ENCODE data around the gene FREM1.

Gene FREM1

GRCh38 chr9:14768405-14769229 lies 141.6 kb downstream of the FREM1 start:
- TF ChIP-seq ZNF8 (CRISPR knock-in tag; IDR thresholded peaks at IDR 0.05) (no peak), CREB5 (CRISPR knock-in tag; IDR thresholded peaks at IDR 0.05; ENCODE audit: low read depth) (no peak), GLIS3 (CRISPR knock-in tag; IDR thresholded peaks at IDR 0.05) (no peak), ESRRG (CRISPR knock-in tag; IDR thresholded peaks at IDR 0.05) (no peak), TSHZ2 (CRISPR knock-in tag; IDR thresholded peaks at IDR 0.05) (no peak), SNAI2 (CRISPR knock-in tag; IDR thresholded peaks at IDR 0.05) (no peak)
- ATAC-seq = peak; percentile 76

- no peak for ATAC-seq
- TF ChIP-seq ISL1 (CRISPR knock-in tag; IDR thresholded peaks at IDR 0.05) (no peak), POU6F1 (CRISPR knock-in tag; IDR thresholded peaks at IDR 0.05; ENCODE audit: borderline replicate concordance, low read depth) (no peak), TOX (CRISPR knock-in tag; IDR thresholded peaks at IDR 0.05; ENCODE audit: borderline replicate concordance) (no peak), TCF4 (CRISPR knock-in tag; IDR thresholded peaks at IDR 0.05; ENCODE audit: borderline replicate concordance) (no peak), SNAI2 (CRISPR knock-in tag; IDR thresholded peaks at IDR 0.05) (no peak), TSHZ2 (CRISPR knock-in tag; IDR thresholded peaks at IDR 0.05) (no peak), CREB5 (CRISPR knock-in tag; IDR thresholded peaks at IDR 0.05; ENCODE audit: low read depth) (no peak), RARB (CRISPR knock-in tag; IDR thresholded peaks at IDR 0.05) (no peak), BACH2 (CRISPR knock-in tag; IDR thresholded peaks at IDR 0.05; ENCODE audit: borderline replicate concordance) (no peak), ZNF565 (CRISPR knock-in tag; conservative IDR thresholded peaks at IDR 0.05; ENCODE audit: low read depth) (no peak), GLIS3 (CRISPR knock-in tag; IDR thresholded peaks at IDR 0.05) (no peak), PPARA (CRISPR knock-in tag; IDR thresholded peaks at IDR 0.05; ENCODE audit: borderline replicate concordance) (no peak), ARNTL (CRISPR knock-in tag; IDR thresholded peaks at IDR 0.05; ENCODE audit: borderline replicate concordance, low read depth) (no peak)
These were observed 143.9 kb downstream of the FREM1 start for GRCh38 chr9:14766299-14766698.

GRCh38 chr9:14761584-14761983 lies 148.6 kb downstream of the FREM1 start:
- ATAC-seq = no peak
- TF ChIP-seq ESRRG (CRISPR knock-in tag; IDR thresholded peaks at IDR 0.05) (no peak), PPARA (CRISPR knock-in tag; IDR thresholded peaks at IDR 0.05; ENCODE audit: borderline replicate concordance) (no peak), TOX (CRISPR knock-in tag; IDR thresholded peaks at IDR 0.05; ENCODE audit: borderline replicate concordance) (no peak), TCF4 (CRISPR knock-in tag; IDR thresholded peaks at IDR 0.05; ENCODE audit: borderline replicate concordance) (no peak), ZC3H10 (CRISPR knock-in tag; IDR thresholded peaks at IDR 0.05) (no peak), POU6F1 (CRISPR knock-in tag; IDR thresholded peaks at IDR 0.05; ENCODE audit: borderline replicate concordance, low read depth) (no peak), RARB (CRISPR knock-in tag; IDR thresholded peaks at IDR 0.05) (no peak), ZNF70 (CRISPR knock-in tag; IDR thresholded peaks at IDR 0.05) (no peak), GLIS3 (CRISPR knock-in tag; IDR thresholded peaks at IDR 0.05) (no peak), ZNF8 (CRISPR knock-in tag; IDR thresholded peaks at IDR 0.05) (no peak), ARNTL (CRISPR knock-in tag; IDR thresholded peaks at IDR 0.05; ENCODE audit: borderline replicate concordance, low read depth) (no peak), TSHZ2 (CRISPR knock-in tag; IDR thresholded peaks at IDR 0.05) (no peak), BACH2 (CRISPR knock-in tag; IDR thresholded peaks at IDR 0.05; ENCODE audit: borderline replicate concordance) (no peak), ZFP30 (CRISPR knock-in tag; IDR thresholded peaks at IDR 0.05) (no peak), CSDC2 (CRISPR knock-in tag; IDR thresholded peaks at IDR 0.05) (no peak)

Data from SK-N-SH treated with all-trans-retinoic acid at 6 μM for 48 hours (cell line).